ENCODE results near the gene SPINK9.

GRCh38 chr5:148372166-148372725 is 36.9 kb downstream of the SPINK9 start:
- TF ChIP-seq JUN (IDR thresholded peaks at IDR 0.05) (no peak), CTCF (IDR thresholded peaks at IDR 0.05) (no peak), KDM1A (IDR thresholded peaks at IDR 0.05; ENCODE audit: low read depth) (no peak), POLR2A (IDR thresholded peaks at IDR 0.05; ENCODE audit: low read length) (no peak), RAD21 (conservative IDR thresholded peaks at IDR 0.05 in 1 of 2, IDR thresholded peaks at IDR 0.05 in 1 of 2) (no peak)

Data from A549 (cell line).